HG03558 (cell line): ENCODE results near the gene REPIN1.
A peak's percentile ranks its signal among the peaks of the same experiment; 100 is the strongest.

Source experiments
- ATAC-seq: cut with Tn5 transposase; IDR thresholded peaks from one replicate; pipeline ENCODE4 v1.9.1; 2021; ENCODE audit warnings: moderate number of reproducible peaks; ENCODE audit not compliant: unreplicated experiment; ENCODE audit errors: extremely low read depth

REPIN1 gene

DNA sequence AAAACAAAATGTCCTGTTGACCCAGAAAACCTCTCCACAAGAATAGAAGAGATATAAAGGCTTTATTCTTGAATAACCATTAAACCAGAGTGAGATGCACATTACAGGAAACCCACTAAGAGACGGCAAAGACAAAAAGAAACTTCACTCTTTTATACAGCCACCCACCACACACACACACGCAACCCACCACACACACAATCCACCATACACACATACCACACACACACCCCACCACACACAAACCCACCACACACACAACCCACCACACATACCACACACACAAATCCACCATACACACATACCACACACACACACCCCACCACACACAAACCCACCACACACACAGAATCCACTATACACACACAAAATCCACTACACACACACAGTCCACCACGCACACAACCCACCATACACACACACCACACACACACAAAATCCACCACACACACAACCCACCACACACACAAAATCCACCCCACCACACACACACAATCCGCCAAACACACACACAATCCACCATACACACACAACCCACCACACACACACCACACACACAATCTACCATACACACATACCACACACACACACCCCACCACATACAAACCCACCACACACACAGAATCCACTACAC, 9.5 kb upstream of the REPIN1 start:
- no peak for ATAC-seq

DNA sequence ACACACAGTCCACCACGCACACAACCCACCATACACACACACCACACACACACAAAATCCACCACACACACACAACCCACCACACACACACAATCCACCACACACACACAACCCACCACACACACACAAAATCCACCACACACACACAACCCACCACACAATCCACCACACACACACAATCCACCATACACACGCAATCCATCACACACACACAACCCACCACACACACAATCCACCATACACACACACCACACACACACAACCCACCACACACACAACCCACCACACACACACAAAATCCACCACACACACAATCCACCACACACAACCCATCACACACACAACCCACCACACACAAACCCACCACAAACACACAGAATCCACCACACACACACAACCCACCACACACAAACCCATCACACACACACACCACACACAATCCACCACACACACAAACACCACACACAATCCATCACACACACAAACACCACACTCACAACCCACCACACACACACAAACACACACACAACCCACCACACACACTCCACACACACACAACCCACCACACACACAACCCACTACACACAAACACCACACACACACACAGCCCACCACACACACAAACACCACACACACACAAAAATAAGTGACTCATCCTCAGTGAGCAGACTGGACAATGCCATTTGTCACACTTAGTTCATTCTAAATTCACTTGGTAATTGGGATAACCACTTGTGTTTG, 8.8 kb upstream of the REPIN1 start:
- no peak for ATAC-seq

DNA sequence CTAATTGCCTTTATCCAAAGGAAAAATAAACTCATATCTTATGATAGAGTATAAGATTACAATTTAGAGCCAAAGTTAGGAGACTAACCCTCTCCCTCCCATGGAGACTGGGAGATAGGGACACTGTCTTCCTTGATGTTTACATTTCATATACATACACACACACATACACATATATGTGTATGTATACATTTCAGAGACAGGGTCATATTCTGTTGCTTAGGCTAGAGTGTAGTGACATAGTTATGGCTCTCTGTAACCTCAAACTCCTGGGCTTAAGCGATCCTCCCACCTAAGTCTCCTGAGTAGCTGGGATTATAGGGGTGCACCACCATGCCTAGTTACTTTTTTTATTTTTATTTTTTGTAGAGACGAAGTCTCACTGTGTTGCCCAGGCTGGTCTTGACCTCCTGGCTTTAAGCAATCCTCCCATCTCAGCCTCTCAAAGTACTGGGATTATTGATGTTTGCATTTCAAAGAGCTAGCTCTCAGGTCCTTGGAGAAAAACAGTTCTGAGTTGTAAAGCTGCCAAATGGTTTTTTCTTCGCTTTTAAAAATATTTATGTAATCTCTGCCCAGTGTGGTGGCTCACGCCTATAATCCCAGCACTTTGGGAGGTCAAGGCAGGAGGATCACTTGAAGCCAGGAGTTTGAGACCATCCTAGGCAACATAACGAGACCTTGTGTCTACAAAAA, 8.1 kb upstream of the REPIN1 start:
- ATAC-seq: no peak

DNA sequence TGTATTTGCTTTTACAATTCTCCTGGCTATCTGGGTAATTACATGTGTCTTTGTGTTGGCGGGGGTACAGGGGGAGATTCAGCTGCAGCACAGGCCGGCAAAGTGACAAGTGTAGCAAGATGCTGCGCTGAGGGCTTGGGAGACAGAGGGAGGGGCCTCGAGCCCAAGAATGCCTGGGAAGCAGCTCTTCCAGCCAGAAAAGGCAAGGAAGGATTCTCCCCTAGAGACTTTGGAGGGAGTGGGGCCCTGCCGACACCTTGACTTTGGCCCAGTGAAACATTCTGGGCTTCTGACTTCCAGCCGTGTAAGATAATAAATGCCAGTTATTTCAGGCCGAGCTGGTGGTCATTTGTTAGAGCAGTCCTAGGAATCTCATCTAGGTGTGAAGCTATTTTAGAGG, 7.2 kb upstream of the REPIN1 start:
- no peak for ATAC-seq

DNA sequence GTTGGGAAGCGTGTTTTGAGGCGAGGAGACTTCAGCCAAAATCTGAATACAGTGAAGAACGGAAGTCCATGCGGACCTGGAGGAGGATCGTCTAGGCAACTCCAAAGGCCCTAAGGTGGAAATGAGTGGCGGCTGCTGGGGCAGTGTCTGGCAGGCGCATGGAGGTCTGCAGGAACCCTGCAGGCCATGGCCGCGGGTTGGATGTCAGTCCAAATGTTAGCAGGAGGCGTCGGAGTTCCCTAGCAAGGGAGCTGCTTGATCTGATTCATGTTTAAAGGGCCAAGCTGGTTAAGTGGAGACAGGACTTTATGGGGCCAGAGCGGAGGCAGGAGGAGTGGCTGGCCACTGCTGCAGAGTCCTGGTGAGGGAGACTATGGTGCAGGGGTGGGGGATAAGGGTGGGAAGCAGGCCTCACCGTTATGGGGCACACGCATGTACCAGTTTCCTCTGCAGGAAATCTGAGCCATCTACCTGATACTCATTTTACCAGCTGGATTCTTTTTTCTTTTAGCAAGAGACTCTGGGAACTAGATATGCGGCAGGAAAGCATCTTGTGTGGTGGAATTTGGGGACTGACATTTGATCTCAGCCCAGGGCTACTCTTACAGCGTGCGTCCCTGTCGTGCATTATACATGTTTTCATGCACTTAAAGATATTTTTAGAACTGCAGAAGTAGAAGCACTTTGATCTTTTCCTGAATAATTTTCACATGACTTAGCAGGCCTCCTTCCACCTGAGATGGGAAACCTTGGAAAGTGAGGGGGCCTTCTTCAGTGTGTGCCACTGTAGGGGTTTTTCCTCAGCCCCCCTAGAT, 6.6 kb upstream of the REPIN1 start:
- ATAC-seq: no peak

DNA sequence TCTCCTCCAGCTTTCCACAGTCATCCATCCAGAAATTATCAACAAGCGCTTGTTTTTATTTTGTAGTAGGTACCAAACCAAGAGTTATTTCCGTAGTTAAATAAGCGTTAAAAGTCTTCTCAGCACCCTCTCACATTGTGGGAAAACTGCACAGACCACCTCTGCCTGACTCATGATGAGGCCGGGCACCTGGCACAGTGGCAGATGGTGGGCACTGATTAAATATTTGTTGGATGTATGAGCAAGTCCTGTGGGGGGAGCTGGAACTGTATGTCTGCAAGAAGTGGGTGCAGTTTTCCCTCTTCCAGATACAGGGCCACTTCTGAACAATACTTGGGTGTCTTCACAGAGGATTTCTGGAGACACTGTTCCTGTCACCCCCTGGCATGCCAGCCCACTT, 5.3 kb upstream of the REPIN1 start:
- no peak for ATAC-seq

DNA sequence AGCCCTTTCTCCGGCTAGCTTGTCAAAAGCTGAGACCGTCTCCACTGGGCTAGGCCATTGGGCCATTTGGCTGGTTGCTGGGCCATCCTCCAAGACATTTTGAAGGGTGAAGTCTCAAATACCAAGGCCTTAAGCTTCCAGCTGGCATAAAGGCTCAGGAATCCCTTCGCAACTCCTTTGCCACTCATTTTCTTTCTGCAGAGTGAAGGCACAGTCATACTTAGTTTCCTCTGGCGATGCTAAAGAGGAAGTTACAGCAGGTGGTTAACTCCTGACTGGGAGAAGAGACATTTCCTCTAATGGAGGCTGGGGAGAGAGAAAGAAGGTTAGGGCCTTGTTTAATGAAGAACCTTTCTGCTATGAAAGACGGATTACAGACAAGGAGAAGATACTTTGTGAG, 4.8 kb upstream of the REPIN1 start:
- no peak for ATAC-seq

DNA sequence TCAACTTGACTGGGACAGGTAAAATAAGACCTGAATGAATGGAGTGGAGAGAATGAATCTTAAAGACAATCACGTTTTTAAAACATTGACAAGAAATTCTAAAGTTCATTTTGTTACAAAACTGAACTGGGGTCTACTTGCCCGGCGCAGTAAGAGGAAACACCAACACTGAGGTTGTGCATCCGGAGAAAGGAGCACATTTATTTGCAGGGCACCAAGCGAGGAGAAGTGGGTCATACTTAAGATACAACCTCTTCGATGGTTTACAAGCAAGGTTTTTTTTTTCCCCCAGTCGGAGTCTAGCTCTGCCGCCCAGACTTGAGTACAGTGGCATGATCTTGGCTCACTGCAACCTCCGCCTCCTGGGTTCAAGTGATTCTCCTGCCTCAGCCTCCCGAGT, 3.4 kb upstream of the REPIN1 start:
- ATAC-seq: no peak

DNA sequence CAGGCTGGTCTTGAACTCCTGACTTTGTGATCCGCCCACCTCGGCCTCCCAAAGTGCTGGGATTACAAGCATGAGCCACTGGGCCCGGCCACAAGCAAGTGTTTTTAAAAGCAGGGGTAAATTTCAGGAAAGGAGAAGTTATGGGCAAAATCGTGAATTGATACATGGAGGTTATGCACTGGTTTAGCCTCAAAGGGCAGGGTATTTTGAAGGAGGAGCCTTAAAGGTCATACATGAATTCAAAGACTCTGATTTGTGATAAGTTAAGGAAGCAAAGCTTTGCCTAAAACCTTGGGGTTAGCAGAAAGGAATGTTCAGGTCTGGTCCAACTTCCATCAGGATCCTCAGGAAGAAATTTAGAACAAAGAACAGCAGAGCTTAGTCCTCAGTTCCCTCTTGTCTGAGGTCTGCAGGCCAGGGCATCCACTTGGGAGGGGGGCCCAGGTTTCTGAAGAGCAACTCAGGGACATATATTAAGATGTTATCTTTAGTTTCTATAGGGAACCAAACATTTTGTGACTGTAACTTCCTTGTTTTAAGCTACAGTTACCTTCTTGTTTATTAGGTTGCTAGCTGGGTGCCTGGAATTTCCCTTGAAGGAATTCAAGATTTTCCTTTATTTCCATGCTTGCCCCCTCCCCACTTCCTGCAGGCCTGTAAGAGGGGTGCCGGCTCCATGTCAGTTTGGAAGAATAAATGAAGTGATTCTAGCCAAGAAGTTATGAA, 2.8 kb upstream of the REPIN1 start:
- ATAC-seq: no peak

DNA sequence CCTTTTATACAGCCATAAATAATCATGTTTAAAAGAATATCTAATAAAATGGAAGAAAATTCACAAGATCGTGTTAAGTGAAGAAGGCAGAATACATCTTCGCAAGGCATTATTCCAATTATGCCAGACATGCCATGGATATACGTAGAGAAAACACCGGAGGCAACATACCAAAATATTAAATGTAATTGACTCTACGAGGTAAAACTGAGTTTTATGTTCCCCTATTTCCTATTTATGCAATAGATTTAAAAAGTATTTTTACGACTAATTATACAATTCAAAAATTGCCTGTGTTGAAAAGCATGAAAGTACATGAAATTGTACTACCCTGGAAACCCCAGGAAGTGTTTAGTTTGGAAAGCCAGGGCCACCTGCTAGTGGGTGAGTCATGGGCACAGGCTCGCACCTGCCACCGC, 936 bp upstream of the REPIN1 start:
- ATAC-seq: no peak

DNA sequence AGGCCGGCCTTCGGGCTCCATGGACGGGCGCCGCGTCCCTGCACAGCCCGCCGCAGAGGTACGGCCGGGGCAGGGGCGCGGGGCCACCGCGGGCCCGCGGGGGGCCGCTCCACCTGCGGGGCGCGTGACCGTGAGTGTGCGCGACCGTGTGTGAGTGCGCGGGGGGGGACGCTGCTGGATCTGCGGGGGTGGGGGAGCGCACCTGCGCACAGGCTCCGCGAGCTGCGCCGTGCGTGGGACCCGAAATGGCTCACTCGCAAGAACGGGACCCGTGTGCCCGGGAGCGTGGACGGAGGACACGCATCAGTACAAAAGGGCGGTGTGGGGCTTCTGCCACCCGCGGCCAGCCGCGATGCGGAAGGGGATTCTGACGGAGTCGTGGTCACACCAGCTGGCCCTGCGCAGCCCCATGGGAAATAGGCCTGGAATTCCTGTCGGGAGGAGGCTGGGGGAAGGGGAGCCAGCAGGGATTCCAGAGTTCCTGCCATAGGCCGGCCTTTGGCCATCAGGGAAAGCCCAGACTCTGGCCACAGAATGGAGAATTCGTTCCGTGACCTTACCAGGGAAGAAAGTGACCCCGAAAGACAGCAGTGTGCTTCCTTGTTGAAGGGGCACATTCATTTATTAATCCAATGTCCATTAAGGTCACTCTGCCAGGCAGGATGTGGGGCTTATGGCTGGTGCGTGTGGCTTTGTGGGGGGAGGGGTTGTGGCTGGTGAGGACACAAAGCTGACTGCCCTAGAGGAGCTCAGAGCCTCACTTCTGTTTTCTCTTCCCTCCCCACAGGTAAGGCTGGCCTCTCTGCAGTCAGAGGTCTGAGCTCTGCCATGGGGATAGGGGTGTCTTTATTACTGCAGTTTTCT, 494 bp downstream of the REPIN1 start:
- ATAC-seq: peak; percentile 25

DNA sequence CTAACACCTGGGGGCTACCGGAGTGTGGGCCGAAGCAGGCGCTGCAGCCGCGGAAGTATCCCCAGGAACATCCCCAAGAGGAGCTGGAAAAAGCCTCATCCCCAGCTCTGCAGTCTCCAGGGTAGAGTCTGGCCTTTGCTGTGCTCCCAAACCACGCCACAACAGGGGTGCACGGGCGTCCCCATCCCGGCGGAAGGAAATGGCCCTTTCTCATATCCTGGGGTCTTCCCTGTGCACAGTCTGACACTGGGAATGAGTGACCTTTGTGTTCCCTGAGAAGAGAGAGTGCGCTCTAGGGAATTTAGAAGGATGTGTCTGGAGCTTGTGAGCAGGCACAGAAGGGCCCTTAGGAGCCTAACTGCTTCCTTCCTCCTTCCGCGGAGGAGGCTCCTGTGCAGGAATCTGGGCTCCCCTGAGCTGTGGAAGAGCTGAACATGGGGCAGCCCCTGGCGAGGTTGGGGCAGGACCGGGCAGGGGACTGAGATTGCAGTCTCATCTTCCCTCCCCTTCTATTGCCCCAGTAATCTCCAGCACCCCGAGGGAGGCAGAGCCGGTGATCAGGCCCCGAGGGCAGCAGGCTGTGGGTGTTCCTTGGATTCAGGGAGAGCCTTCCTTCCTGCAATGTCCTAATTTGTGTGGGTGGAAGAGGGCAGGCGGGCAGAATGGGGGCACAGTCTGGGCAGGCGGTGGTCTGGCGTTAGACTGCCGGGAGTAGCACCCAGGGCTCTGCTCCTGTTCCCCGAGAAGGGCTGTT, 1.3 kb downstream of the REPIN1 start:
- ATAC-seq: no peak

DNA sequence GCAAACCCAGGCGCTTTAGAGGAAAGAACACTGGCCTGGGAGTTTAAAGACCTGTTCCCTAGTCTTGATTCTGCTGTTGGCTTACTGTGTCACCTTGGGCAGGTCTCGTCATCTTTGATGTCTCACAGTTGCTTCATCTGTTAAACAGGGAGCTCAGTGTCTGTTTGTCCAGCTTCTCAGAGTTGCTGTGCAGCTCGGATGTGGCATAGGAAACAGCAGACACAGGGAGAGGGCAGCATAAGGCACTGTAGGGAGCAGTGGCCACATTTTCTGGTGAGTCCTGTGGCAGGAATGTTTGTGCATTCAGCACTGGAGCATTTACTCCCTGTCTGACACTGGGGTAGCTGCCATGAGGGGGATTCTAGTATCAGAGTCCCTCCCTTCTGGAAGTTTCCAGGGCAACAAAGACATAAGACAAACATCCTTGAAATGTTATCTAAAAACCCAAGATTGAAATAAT, 2.0 kb downstream of the REPIN1 start:
- no peak for ATAC-seq

DNA sequence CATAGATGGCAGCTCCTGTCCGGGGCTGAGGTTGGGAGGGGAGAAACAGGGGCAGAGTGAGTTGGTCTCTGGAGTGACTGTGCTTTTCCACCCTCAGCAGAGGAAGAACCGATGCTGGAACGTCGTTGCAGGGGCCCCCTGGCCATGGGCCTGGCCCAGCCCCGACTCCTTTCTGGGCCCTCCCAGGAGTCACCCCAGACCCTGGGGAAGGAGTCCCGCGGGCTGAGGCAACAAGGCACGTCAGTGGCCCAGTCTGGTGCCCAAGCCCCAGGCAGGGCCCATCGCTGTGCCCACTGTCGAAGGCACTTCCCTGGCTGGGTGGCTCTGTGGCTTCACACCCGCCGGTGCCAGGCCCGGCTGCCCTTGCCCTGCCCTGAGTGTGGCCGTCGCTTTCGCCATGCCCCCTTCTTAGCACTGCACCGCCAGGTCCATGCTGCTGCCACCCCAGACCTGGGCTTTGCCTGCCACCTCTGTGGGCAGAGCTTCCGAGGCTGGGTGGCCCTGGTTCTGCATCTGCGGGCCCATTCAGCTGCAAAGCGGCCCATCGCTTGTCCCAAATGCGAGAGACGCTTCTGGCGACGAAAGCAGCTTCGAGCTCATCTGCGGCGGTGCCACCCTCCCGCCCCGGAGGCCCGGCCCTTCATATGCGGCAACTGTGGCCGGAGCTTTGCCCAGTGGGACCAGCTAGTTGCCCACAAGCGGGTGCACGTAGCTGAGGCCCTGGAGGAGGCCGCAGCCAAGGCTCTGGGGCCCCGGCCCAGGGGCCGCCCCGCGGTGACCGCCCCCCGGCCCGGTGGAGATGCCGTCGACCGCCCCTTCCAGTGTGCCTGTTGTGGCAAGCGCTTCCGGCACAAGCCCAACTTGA, 2.7 kb downstream of the REPIN1 start:
- no peak for ATAC-seq

DNA sequence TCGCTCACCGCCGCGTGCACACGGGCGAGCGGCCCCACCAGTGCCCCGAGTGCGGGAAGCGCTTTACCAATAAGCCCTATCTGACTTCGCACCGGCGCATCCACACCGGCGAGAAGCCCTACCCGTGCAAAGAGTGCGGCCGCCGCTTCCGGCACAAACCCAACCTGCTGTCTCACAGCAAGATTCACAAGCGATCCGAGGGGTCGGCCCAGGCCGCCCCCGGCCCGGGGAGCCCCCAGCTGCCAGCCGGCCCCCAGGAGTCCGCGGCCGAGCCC, 3.3 kb downstream of the REPIN1 start:
- ATAC-seq: no peak

DNA sequence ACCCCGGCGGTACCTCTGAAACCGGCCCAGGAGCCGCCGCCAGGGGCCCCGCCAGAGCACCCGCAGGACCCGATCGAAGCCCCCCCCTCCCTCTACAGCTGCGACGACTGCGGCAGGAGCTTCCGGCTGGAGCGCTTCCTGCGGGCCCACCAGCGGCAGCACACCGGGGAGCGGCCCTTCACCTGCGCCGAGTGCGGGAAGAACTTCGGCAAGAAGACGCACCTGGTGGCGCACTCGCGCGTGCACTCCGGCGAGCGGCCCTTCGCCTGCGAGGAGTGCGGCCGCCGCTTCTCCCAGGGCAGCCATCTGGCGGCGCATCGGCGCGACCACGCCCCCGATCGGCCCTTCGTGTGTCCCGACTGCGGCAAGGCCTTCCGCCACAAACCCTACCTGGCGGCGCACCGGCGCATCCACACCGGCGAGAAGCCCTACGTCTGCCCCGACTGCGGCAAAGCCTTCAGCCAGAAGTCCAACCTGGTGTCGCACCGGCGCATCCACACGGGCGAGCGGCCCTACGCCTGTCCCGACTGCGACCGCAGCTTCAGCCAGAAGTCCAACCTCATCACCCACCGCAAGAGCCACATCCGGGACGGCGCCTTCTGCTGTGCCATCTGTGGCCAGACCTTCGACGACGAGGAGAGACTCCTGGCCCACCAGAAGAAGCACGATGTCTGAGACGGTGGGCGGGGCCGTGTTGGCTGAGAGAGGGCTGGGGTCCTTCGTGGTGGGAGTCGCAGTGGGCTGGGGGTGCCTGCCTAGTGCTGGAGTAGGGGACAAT, 3.8 kb downstream of the REPIN1 start:
- no peak for ATAC-seq
